Astrocyte of the cerebellum (primary cell): ENCODE data around the gene ATG10.

ENCODE experiments used
- DNase-seq: peaks from one replicate; pipeline ENCODE4 v3.0.0-alpha.2; 2011; ENCODE audit warnings: low read depth
- H3K4me3 ChIP-seq: 2 replicates; pipeline ENCODE4 v1.5.1; 2011; ENCODE audit warnings: mild to moderate bottlenecking, low read depth, low read length, moderate library complexity
- CTCF ChIP-seq: IDR thresholded peaks from 2 replicates; pipeline ENCODE4 v1.5.1; 2012; ENCODE audit warnings: low read length, low read depth, moderate library complexity, mild to moderate bottlenecking; ENCODE audit errors: missing control alignments
- in situ Hi-C: cut with HindIII; loops from 2 replicates; pipeline ENCODE4 v1.10.0; 2017; ENCODE audit warnings: low sequenced_read_pairs

The ATG10 gene

DNA sequence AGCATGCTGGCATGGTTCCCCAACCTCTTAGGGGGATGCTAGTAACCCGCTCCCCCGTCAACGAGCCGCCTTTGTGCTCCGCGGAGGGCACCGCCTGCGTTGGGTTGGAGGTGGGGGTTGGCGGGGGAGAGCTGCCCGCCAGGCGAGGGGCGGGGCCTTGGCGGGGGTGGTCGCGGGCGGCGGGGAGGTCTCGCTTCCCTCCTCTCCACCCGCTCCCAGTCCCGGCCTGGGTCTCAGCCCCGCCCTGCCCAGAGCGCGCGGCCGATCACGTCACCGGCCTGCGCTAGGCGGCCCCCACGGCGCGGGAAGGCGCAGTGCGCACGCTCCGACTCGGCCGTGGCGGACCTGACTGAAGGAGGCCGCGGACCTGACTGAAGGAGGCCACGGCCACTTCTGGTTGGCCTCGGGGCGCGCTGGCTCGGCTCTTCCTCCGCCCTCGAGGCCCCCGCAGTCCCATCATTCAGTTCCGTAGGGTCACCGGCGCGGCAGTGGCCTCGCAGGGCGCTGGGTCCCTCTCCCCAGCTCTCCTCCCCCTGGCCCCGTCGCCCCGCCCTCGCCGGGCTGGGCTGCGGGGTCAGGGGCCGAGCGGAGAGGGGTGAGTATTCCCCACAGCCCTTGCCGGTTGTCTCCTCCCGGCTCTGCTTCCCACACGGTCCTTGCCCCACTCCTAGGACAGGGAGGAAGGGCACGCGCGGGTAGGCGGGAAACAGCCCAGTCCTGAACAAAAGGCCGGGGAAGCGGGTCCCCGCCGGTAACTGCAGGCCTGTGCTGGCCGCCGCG is at the start of gene ATG10:
Gene ATG10 (plus strand): TSS at position 312 of the 780 bp plus-strand sequence. CDS start 15,548 bp downstream, outside the sequence.
- in situ Hi-C loops: no loop called here
- H3K4me3 ChIP-seq: peak within 1 kb of the TSS; percentile 74
- peak; percentile 82 for DNase-seq
- no peak for TF ChIP-seq CTCF

DNA sequence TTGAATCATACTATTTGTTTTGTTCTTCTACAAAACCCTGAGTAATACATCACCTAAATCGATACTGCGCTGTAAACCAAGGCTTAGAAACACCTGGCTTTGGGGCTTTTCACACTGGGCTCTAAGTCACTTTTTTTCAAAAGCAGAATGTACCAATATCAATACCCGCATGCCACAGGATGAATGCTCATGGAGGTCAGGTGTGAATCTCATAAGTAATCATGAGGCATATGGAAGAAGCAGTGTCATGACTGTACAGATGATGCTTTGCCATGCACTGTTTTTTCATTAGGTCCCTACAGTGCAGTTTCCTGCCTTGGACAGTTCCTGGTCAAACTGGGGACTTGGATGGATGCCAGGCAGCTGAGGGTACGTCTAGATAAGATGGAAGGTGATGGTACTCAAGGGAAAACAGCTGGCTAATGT is 49.0 kb upstream of the ATG10 start:
- DNase-seq: no peak
- no peak for TF ChIP-seq CTCF
- in situ Hi-C loops: no loop called here
- H3K4me3 ChIP-seq: no peak overlapping the region

GRCh38 chr5:81924442-81924841 is 47.4 kb upstream of the ATG10 start:
- in situ Hi-C loops: no loop called here
- TF ChIP-seq CTCF: no peak
- no peak overlapping the region for H3K4me3 ChIP-seq
- no peak for DNase-seq

DNA sequence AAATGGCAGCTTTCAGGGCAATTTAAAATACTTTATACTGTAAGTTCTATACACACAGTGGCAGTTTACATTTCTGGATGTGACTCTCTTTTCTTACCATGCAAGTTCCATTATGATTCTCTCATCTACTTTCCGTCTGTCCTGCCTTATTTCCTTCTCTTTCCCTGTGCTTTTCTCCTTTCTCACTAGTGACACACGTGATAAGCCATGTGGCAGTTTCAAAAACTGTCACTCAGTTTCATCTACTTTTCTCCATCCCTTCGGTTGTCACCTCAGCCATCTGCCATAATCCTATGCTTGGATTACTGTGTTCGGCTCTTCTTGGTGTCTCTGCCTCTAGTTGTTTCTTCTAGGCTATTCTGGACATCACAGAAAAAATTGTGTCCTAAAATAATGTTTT is 46.8 kb upstream of the ATG10 start:
- no peak for TF ChIP-seq CTCF
- no peak for DNase-seq
- no peak overlapping the region for H3K4me3 ChIP-seq
- in situ Hi-C loops: no loop called here

- in situ Hi-C loops: no loop called here
- no peak for TF ChIP-seq CTCF
- no peak overlapping the region for H3K4me3 ChIP-seq
- DNase-seq: no peak
Measured at GRCh38 chr5:81925981-81926380, 45.8 kb upstream of the ATG10 start.

GRCh38 chr5:81936066-81936465 is 35.8 kb upstream of the ATG10 start:
- H3K4me3 ChIP-seq: no peak overlapping the region
- no peak for TF ChIP-seq CTCF
- in situ Hi-C loops: loop anchor here (5.0 kb wide), 2 partner anchors 49 to 56 kb away; no protein-coding TSS in a partner anchor
- DNase-seq: no peak
